Karpas-422 (cell line): ENCODE measurements around the gene SERAC1. TPM values are rescaled to one million over a fixed set of nuclear protein-coding genes. Genes with fewer than 3 reads are reported as not detected.

ENCODE experiments used
- total RNA-seq: library from RNA; depleted of rRNA; stranded (reverse); fragments of >200 nt; shearing (Covaris generic); gene quantifications from 2 replicates; pipeline ENCODE4 v1.2.3, GENCODE V29; 2014; ENCODE audit warnings: low replicate concordance; rRNA removed

Gene SERAC1
- total RNA-seq, 1 experiment from 2014 or later, result 3.6 TPM

Other genes starting within 250 kb of the SERAC1 start
- gene SYNJ2, start 186.4 kb downstream of the SERAC1 start, total RNA-seq, result 0.04 TPM in 1 of 2 replicates, not detected in the other
- gene GTF2H5, start 88 bp upstream of the SERAC1 start, total RNA-seq, result 5.2 and 9.6 TPM in 2 replicates
- 112 and 124 TPM in 2 replicates for gene TULP4, start 144.2 kb upstream of the SERAC1 start, total RNA-seq